Gastrocnemius medialis (tissue), 4 donors: ENCODE data around the gene ZNF638. TPM values are rescaled to one million over a fixed set of nuclear protein-coding genes. Genes with fewer than 3 reads are reported as not detected.
A peak's percentile ranks its signal among the peaks of the same experiment; 100 is the strongest.
"Not testable (repeated sequence)": the region's sequence is repeated elsewhere in the genome, so short reads cannot be mapped to it uniquely, and the experiment has no call there.

ENCODE experiments used
- ATAC-seq, 2 donors: fragments of 150-250 bp; one replicate each; pipeline ENCODE4 v1.9.1; 2016
- DNase-seq, 2 donors: peaks; one replicate each; pipeline ENCODE4 v3.0.0-alpha.2; 2019
- H3K27ac ChIP-seq, 4 donors: fragments of 200-600 bp; sonication (generic); 1 replicate in 1 of 4; 2 replicates in 3 of 4; pipeline ENCODE4 v1.5.1; 2016 to 2018; ENCODE audit warnings: mild to moderate bottlenecking in 2 of 4, moderate library complexity in 1 of 4
- H3K27me3 ChIP-seq, 3 donors: fragments of 200-600 bp; sonication (generic) in 2 of 3; 1 replicate in 1 of 3; 2 replicates in 2 of 3; pipeline versions ENCODE4 v1.5.1 to v1.6.0; 2016 to 2019; ENCODE audit warnings: mild to moderate bottlenecking in 1 of 3, moderate library complexity in 1 of 3
- H3K36me3 ChIP-seq, 2 donors: fragments of 200-600 bp; sonication (generic) in 1 of 2; one replicate each; pipeline ENCODE4 v1.5.1; 2017 to 2018
- H3K4me1 ChIP-seq, 2 donors: fragments of 200-600 bp; sonication (generic) in 1 of 2; one replicate each; pipeline ENCODE4 v1.5.1; 2016 to 2017; ENCODE audit warnings: mild to moderate bottlenecking in 2 of 2
- H3K4me3 ChIP-seq, 4 donors: fragments of 200-600 bp; sonication (generic) in 3 of 4; 1 replicate in 1 of 4; 2 replicates in 3 of 4; pipeline ENCODE4 v1.5.1; 2016 to 2019; ENCODE audit warnings: mild to moderate bottlenecking in 2 of 4
- H3K9me3 ChIP-seq, 3 donors: fragments of 200-600 bp; sonication (generic) in 2 of 3; 1 replicate in 1 of 3; 2 replicates in 2 of 3; pipeline ENCODE4 v1.5.1; 2016 to 2019
- CTCF ChIP-seq, 5 experiments: fragments of 450-650 bp in 3 of 5; fragments of 200-600 bp in 2 of 5; sonication (generic) in 2 of 5; IDR thresholded peaks in 4 of 5; conservative IDR thresholded peaks in 1 of 5; 1 replicate in 4 of 5; 2 replicates in 1 of 5; pipeline ENCODE4 v1.5.1; 2016 to 2019; ENCODE audit warnings: antibody characterized with exemption in 5 of 5, mild to moderate bottlenecking in 3 of 5, moderate library complexity in 3 of 5
- POLR2A ChIP-seq, 2 donors: fragments of 450-650 bp; IDR thresholded peaks; one replicate each; pipeline ENCODE4 v1.6.1; 2017; ENCODE audit warnings: antibody characterized with exemption in 2 of 2, mild to moderate bottlenecking in 2 of 2, moderate library complexity in 2 of 2
- in situ Hi-C, 4 donors: fragments of 200-750 bp; cut with MboI; loops; one replicate each; pipeline versions ENCODE4 v1.15.0 to v1.8.0; 2017; ENCODE audit warnings: low sequenced_read_pairs in 4 of 4
- intact Hi-C: fragments of 100-400 bp; cut with DNase I; formaldehyde crosslinking; loops from one replicate; pipeline ENCODE4 v1.15.1; 2023; ENCODE audit warnings: low total_unique reads
- total RNA-seq, 4 donors: library from RNA; depleted of rRNA; stranded (reverse); fragments of >200 nt; gene quantifications; one replicate each; pipeline versions ENCODE4 v1.1.0 to v1.2.3, GENCODE V29; 2016

The ZNF638 gene
- total RNA-seq, 4 donors from 2014 or later: 69.7 to 152 (median 95.0) TPM

GRCh38 chr2:71330155-71330554 is 1.4 kb upstream of the ZNF638 start:
- Histone ChIP-seq H3K36me3 (no peaks in the 10 kb centered on the region), H3K4me1 (peaks cover 20 to 27% of the 10 kb centered on the region in 2 donors), H3K9me3 (no peaks in the 10 kb centered on the region), H3K27me3 (no peaks in the 10 kb centered on the region), H3K27ac (peak overlapping the region in 1 of 4 donors; percentile 94), H3K4me3 (no peak overlapping the region)
- ATAC-seq (no peak), DNase-seq (no peak)
- intact Hi-C loops (loop anchor here (5.0 kb wide), 2 partner anchors 122 to 198 kb away; partner anchors contain the start of genes DYSF, MCEE and MPHOSPH10), in situ Hi-C loops (loop anchor here in 1 of 4 donors (25.0 kb wide), 1 partner anchor 118 kb away; no protein-coding TSS in a partner anchor)
- TF ChIP-seq CTCF (IDR thresholded peaks at IDR 0.05 in 4 of 5, conservative IDR thresholded peaks at IDR 0.05 in 1 of 5): no peak
- no peak for TF ChIP-seq POLR2A (IDR thresholded peaks at IDR 0.05)

GRCh38 chr2:71330585-71331330 is 824 bp upstream of the ZNF638 start:
- intact Hi-C loops (loop anchor here (1.0 to 5.0 kb wide), 4 partner anchors 54 to 198 kb away; partner anchors contain the start of genes DYSF, MCEE and MPHOSPH10), in situ Hi-C loops (loop anchor here in 1 of 4 donors (25.0 kb wide), 1 partner anchor 118 kb away; no protein-coding TSS in a partner anchor)
- ATAC-seq (no peak), DNase-seq (no peak)
- H3K9me3 ChIP-seq: no peaks in the 10 kb centered on the region
- peak overlapping the region; percentile 40 to 98 (median 85) for H3K4me3 ChIP-seq
- TF ChIP-seq CTCF (IDR thresholded peaks at IDR 0.05 in 4 of 5, conservative IDR thresholded peaks at IDR 0.05 in 1 of 5) (no peak), POLR2A (IDR thresholded peaks at IDR 0.05) (no peak)
- H3K27ac ChIP-seq: peak overlapping the region; percentile 94 to 97 (median 95)
- no peaks in the 10 kb centered on the region for H3K36me3 ChIP-seq
- peaks cover 26 to 33% of the 10 kb centered on the region in 2 donors for H3K4me1 ChIP-seq
- no peaks in the 10 kb centered on the region for H3K27me3 ChIP-seq

- intact Hi-C loops (loop anchor here (1.0 to 5.0 kb wide), 4 partner anchors 55 to 199 kb away; partner anchors contain the start of genes DYSF, MCEE and MPHOSPH10), in situ Hi-C loops (loop anchor here in 1 of 4 donors (25.0 kb wide), 1 partner anchor 119 kb away; no protein-coding TSS in a partner anchor)
- not testable (repeated sequence) for ATAC-seq, H3K9me3 ChIP-seq, H3K27me3 ChIP-seq, H3K36me3 ChIP-seq, DNase-seq
- H3K4me1 ChIP-seq: peaks cover 31 to 37% of the 10 kb centered on the region in 2 donors
- H3K27ac ChIP-seq: peak overlapping the region; percentile 94 to 97 (median 95)
- peak overlapping the region; percentile 40 to 98 (median 85) for H3K4me3 ChIP-seq
Observed at GRCh38 chr2:71331331-71331580, 326 bp upstream of the ZNF638 start.

- Histone ChIP-seq H3K27me3 (no peaks in the 10 kb centered on the region), H3K4me1 (peaks cover 43 to 48% of the 10 kb centered on the region in 2 donors), H3K4me3 (peak overlapping the region; percentile 81 to 98 (median 85)), H3K9me3 (no peaks in the 10 kb centered on the region), H3K36me3 (no peaks in the 10 kb centered on the region), H3K27ac (peak overlapping the region; percentile 94 to 97 (median 95))
- TF ChIP-seq CTCF (IDR thresholded peaks at IDR 0.05 in 4 of 5, conservative IDR thresholded peaks at IDR 0.05 in 1 of 5) (no peak), POLR2A (IDR thresholded peaks at IDR 0.05) (no peak)
- intact Hi-C loops: loop anchor here (5.0 kb wide), 2 partner anchors 120 to 200 kb away; partner anchors contain the start of genes DYSF, MCEE and MPHOSPH10
- no peak for DNase-seq
- no peak for ATAC-seq
- in situ Hi-C loops: loop anchor here in 1 of 4 donors (25.0 kb wide), 1 partner anchor 120 kb away; no protein-coding TSS in a partner anchor
Observed at GRCh38 chr2:71332435-71332796, 834 bp downstream of the ZNF638 start.

GRCh38 chr2:71333619-71334018 is 2.0 kb downstream of the ZNF638 start:
- H3K27me3 ChIP-seq: no peaks in the 10 kb centered on the region
- peak overlapping the region; percentile 81 to 98 (median 85) for H3K4me3 ChIP-seq
- H3K9me3 ChIP-seq: no peaks in the 10 kb centered on the region
- intact Hi-C loops (loop anchor here (5.0 kb wide), 2 partner anchors 119 to 201 kb away; partner anchors contain the start of genes DYSF, MCEE and MPHOSPH10), in situ Hi-C loops (loop anchor here in 1 of 4 donors (25.0 kb wide), 1 partner anchor 121 kb away; no protein-coding TSS in a partner anchor)
- DNase-seq (no peak), ATAC-seq (no peak)
- peaks cover 55 to 58% of the 10 kb centered on the region in 2 donors for H3K4me1 ChIP-seq
- TF ChIP-seq POLR2A (IDR thresholded peaks at IDR 0.05) (no peak), CTCF (IDR thresholded peaks at IDR 0.05 in 4 of 5, conservative IDR thresholded peaks at IDR 0.05 in 1 of 5) (no peak)
- H3K36me3 ChIP-seq: no peaks in the 10 kb centered on the region
- H3K27ac ChIP-seq: peak overlapping the region; percentile 94 to 97 (median 95)
